ENCODE measurements around the gene TOE1.

Gene TOE1

DNA sequence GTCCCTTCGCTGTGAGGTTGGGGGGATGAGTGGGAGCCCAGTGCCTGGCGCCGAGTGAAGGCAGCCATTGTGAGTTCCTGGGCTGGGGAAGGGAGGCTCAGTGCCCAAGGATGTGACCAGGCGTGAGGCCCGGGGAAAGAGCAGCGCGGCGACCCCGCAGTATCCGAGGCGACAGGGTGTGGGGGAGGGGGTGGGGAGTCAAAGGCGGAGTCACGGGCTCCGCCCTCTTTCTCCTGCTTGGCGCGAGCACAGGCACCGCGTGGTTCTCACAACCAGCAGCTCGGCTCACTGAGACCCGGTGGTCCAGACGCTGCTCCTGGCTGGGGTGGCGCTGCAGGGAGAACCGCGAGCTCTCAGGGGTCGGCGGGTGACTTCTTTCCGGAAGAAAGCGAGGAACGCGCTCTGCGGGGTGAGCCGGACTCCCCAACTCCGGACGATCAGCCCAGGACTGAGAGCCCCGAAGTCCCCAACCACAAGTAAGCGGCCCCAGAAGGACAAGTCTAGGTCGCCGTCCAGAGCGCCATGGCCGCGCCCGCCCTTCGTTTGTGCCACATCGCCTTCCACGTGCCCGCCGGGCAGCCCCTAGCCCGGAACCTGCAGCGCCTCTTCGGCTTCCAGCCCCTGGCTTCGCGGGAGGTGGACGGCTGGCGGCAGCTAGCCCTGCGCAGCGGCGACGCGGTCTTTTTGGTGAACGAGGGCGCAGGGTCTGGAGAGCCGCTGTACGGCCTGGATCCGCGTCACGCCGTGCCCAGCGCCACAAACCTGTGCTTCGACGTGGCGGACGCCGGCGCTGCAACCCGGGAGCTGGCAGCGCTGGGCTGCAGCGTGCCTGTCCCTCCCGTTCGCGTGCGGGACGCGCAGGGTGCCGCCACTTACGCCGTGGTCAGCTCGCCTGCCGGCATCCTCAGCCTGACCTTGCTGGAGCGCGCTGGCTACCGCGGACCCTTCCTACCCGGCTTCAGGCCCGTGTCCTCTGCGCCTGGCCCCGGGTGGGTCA lies 13.0 kb upstream of the TOE1 start, which contains the start of gene HPDL:
TSS of gene HPDL (plus strand) at position 269 of the 997 bp plus-strand sequence. CDS start at position 523, 254 bp downstream.
- Histone ChIP-seq H3K27me3 (ENCODE audit: control insufficient read depth, insufficient read depth, low read length) (no peaks in the 10 kb centered on the region), H3K9ac (ENCODE audit: low read depth, low read length) (peak within 1 kb of the TSS; percentile 38), H3K9me3 (ENCODE audit: control insufficient read depth, insufficient read depth, low read length) (no peaks in the 10 kb centered on the region), H3K4me3 (ENCODE audit: low read depth, low read length) (peak within 1 kb of the TSS; percentile 48), H3K4me1 (ENCODE audit: control insufficient read depth, insufficient read depth, low read length) (peaks cover 40% of the 10 kb centered on the region), H3K36me3 (ENCODE audit: control insufficient read depth, insufficient read depth, low read length) (peaks cover 25% of the 10 kb centered on the region), H3K27ac (ENCODE audit: low read depth, low read length) (no peak within 1 kb of the TSS)

DNA sequence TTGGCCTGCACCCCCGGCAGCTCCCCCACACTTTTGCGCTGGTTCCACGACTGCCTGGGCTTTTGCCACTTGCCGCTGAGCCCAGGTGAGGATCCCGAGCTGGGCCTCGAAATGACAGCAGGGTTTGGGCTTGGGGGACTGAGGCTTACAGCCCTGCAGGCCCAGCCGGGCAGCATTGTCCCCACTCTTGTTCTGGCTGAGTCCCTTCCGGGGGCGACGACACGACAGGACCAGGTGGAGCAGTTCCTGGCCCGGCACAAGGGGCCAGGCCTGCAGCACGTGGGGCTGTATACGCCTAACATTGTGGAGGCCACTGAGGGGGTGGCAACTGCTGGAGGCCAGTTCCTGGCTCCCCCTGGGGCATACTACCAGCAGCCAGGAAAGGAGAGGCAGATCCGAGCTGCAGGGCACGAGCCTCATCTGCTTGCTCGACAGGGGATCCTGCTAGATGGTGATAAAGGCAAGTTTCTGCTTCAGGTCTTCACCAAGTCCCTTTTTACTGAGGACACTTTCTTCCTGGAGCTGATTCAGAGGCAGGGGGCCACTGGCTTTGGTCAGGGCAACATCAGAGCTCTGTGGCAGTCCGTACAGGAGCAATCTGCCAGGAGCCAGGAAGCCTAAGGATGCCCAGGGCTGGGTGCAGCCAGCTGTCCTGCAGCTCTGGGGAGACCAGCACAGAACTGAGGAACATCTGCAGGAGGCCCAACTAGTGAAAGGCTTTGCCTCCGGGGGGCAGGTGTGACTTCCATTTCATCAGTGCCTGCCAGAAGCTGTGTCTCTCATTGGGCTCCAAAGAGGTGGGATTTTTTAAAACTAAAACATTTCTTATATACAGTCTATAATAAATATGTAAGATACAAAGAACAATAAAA lies 12.1 kb upstream of the TOE1 start:
- no peaks in the 10 kb centered on the region for H3K27me3 ChIP-seq (ENCODE audit: control insufficient read depth, insufficient read depth, low read length)
- no peak overlapping the region; the same call in 1 of the 2 replicates for H3K9ac ChIP-seq (ENCODE audit: low read depth, low read length)
- peaks cover 35% of the 10 kb centered on the region for H3K36me3 ChIP-seq (ENCODE audit: control insufficient read depth, insufficient read depth, low read length)
- H3K4me3 ChIP-seq (ENCODE audit: low read depth, low read length) = peak overlapping the region; percentile 48
- H3K9me3 ChIP-seq (ENCODE audit: control insufficient read depth, insufficient read depth, low read length) = no peaks in the 10 kb centered on the region
- H3K27ac ChIP-seq (ENCODE audit: low read depth, low read length) = peak overlapping the region; percentile 14
- peaks cover 33% of the 10 kb centered on the region for H3K4me1 ChIP-seq (ENCODE audit: control insufficient read depth, insufficient read depth, low read length)

DNA sequence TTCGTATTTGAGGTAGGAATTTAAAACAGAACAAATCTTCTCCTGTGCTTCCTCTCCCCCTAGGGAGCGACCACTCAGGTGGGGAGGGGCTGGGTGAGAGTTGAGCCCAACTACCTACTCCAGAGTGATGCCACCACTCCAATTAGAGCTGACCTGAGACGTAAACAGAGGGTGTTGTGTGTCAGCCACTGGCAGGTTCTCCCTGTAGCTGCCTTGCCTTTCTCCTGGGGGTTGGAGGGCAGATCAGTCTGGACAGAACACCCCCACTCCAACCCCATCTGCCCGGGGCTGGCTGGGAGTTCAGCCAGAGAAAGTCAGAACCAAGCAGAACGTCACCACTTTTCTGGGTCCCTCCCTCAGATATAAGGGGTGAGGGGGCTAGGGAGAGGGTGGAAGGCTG lies 11.3 kb upstream of the TOE1 start:
- H3K27ac ChIP-seq (ENCODE audit: low read depth, low read length) = peak overlapping the region; percentile 5
- peaks cover 43% of the 10 kb centered on the region for H3K36me3 ChIP-seq (ENCODE audit: control insufficient read depth, insufficient read depth, low read length)
- peaks cover 33% of the 10 kb centered on the region for H3K4me1 ChIP-seq (ENCODE audit: control insufficient read depth, insufficient read depth, low read length)
- H3K27me3 ChIP-seq (ENCODE audit: control insufficient read depth, insufficient read depth, low read length) = no peaks in the 10 kb centered on the region
- no peaks in the 10 kb centered on the region for H3K9me3 ChIP-seq (ENCODE audit: control insufficient read depth, insufficient read depth, low read length)
- no peak overlapping the region for H3K9ac ChIP-seq (ENCODE audit: low read depth, low read length)
- no peak overlapping the region for H3K4me3 ChIP-seq (ENCODE audit: low read depth, low read length)

DNA sequence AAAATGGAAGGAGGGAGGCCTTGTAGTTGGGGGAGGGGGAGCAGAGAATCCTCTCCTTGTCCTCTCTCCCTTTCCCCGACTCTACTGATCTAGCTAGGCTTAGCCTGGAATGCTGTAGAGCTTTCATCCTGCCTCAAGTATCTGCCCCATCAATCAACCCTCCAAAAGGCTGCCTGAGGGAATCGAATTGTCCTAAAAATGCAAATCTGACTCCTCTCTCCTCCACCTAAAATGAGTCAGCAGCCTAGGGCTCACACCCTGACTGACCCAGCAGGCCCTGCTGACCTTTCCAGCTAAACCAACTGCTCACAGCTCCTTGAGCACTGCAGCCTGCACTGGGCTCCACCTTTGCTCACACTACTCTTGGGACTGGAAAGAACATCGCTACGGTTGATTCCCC lies 10.5 kb upstream of the TOE1 start:
- H3K27me3 ChIP-seq (ENCODE audit: control insufficient read depth, insufficient read depth, low read length) = no peaks in the 10 kb centered on the region
- H3K4me3 ChIP-seq (ENCODE audit: low read depth, low read length) = no peak overlapping the region
- H3K4me1 ChIP-seq (ENCODE audit: control insufficient read depth, insufficient read depth, low read length) = peaks cover 33% of the 10 kb centered on the region
- peaks cover 51% of the 10 kb centered on the region for H3K36me3 ChIP-seq (ENCODE audit: control insufficient read depth, insufficient read depth, low read length)
- H3K9ac ChIP-seq (ENCODE audit: low read depth, low read length) = no peak overlapping the region
- H3K27ac ChIP-seq (ENCODE audit: low read depth, low read length) = peak overlapping the region; percentile 65
- no peaks in the 10 kb centered on the region for H3K9me3 ChIP-seq (ENCODE audit: control insufficient read depth, insufficient read depth, low read length)

DNA sequence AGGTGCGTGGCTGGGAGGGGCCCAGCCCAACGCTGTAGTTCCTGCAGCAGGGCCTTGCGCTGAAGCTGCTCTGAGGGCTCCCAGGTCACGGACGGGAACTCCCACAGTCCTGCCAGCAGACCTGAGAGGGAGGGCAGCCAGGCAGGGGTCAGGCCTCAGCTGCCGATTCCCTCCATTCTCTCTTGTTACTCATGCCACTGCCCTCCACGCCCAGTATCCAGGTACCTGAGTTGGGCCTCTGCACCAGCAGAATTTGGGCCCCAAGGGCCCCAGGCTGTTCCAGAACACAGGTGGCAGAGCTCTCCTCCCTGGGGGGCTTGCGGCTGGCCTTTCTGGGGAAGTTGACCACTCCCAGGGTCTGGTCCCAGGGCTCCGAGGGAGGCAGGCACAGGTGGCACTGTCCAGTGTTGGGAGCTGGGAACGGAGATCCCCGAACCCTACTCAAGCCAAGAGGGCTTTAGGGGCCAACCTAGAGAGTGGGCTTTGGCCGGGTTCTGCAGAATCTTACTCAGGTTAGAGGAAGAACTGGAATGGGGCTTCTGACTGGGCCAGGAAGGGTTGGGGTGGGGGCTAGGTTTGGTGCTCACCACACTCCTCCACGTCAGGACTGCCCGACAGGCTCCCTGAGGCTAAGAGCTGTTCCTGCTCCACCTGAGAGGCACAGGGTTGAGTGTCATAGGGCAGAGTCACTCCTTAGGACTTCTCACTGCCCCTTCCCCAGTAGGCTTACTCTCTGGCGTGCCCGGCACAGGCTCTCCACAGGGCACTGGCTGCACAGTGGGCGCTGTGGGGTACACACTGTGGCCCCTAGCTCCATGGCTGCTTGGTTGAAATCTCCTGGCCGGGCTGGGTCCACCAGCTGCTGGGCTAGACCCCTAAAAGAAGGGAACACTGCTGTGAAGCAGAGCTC lies 8.3 kb upstream of the TOE1 start:
- H3K36me3 ChIP-seq (ENCODE audit: control insufficient read depth, insufficient read depth, low read length) = peaks cover 52% of the 10 kb centered on the region
- no peak overlapping the region for H3K4me3 ChIP-seq (ENCODE audit: low read depth, low read length)
- H3K9me3 ChIP-seq (ENCODE audit: control insufficient read depth, insufficient read depth, low read length) = no peaks in the 10 kb centered on the region
- H3K4me1 ChIP-seq (ENCODE audit: control insufficient read depth, insufficient read depth, low read length) = peaks cover 28% of the 10 kb centered on the region
- no peak overlapping the region for H3K27ac ChIP-seq (ENCODE audit: low read depth, low read length)
- H3K9ac ChIP-seq (ENCODE audit: low read depth, low read length) = no peak overlapping the region
- no peaks in the 10 kb centered on the region for H3K27me3 ChIP-seq (ENCODE audit: control insufficient read depth, insufficient read depth, low read length)

GRCh38 chr1:45332346-45332720 lies 7.6 kb upstream of the TOE1 start:
- no peak overlapping the region for H3K9ac ChIP-seq (ENCODE audit: low read depth, low read length)
- no peak overlapping the region for H3K27ac ChIP-seq (ENCODE audit: low read depth, low read length)

GRCh38 chr1:45334308-45335245 lies 5.4 kb upstream of the TOE1 start:
- Histone ChIP-seq H3K36me3 (ENCODE audit: control insufficient read depth, insufficient read depth, low read length) (peaks cover 49% of the 10 kb centered on the region), H3K4me3 (ENCODE audit: low read depth, low read length) (no peak overlapping the region), H3K27me3 (ENCODE audit: control insufficient read depth, insufficient read depth, low read length) (no peaks in the 10 kb centered on the region), H3K9ac (ENCODE audit: low read depth, low read length) (no peak overlapping the region), H3K27ac (ENCODE audit: low read depth, low read length) (no peak overlapping the region), H3K9me3 (ENCODE audit: control insufficient read depth, insufficient read depth, low read length) (no peaks in the 10 kb centered on the region), H3K4me1 (ENCODE audit: control insufficient read depth, insufficient read depth, low read length) (peaks cover 4% of the 10 kb centered on the region)

More at GRCh38 chr1:45332346-45332720, 7.6 kb upstream of the TOE1 start:
- Histone ChIP-seq H3K27me3 (ENCODE audit: control insufficient read depth, insufficient read depth, low read length) (no peaks in the 10 kb centered on the region), H3K36me3 (ENCODE audit: control insufficient read depth, insufficient read depth, low read length) (peaks cover 52% of the 10 kb centered on the region), H3K4me1 (ENCODE audit: control insufficient read depth, insufficient read depth, low read length) (peaks cover 22% of the 10 kb centered on the region), H3K4me3 (ENCODE audit: low read depth, low read length) (no peak overlapping the region), H3K9me3 (ENCODE audit: control insufficient read depth, insufficient read depth, low read length) (no peaks in the 10 kb centered on the region)

DNA sequence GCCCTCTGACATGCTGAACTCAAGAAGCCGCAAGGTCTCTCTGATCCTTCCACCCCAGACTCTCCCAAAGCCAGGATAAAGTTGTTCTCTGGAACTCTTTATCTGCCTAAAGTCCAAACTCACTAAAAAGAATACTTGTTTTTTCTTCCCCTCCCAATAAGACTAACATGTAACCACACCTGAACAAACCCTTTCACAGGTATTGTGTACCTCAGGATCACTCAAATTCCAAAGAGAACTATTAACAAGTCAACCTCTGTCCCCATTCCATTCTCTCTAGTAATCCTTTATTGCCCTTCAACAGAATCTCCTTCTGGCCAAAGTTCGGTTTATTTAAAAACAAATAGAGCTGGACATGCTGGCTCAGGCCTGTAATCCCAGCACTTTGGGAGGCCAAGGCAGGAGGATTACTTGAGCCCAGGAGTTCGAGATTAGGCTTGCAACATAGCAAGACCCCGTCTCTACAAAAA lies 4.1 kb upstream of the TOE1 start:
- Histone ChIP-seq H3K27me3 (ENCODE audit: control insufficient read depth, insufficient read depth, low read length) (no peaks in the 10 kb centered on the region), H3K27ac (ENCODE audit: low read depth, low read length) (peak overlapping the region; percentile 43), H3K36me3 (ENCODE audit: control insufficient read depth, insufficient read depth, low read length) (peaks cover 41% of the 10 kb centered on the region), H3K9me3 (ENCODE audit: control insufficient read depth, insufficient read depth, low read length) (no peaks in the 10 kb centered on the region), H3K4me3 (ENCODE audit: low read depth, low read length) (no peak overlapping the region), H3K4me1 (ENCODE audit: control insufficient read depth, insufficient read depth, low read length) (peaks cover 5% of the 10 kb centered on the region), H3K9ac (ENCODE audit: low read depth, low read length) (no peak overlapping the region)

- H3K9ac ChIP-seq (ENCODE audit: low read depth, low read length) = no peak overlapping the region
- no peaks in the 10 kb centered on the region for H3K27me3 ChIP-seq (ENCODE audit: control insufficient read depth, insufficient read depth, low read length)
- H3K36me3 ChIP-seq (ENCODE audit: control insufficient read depth, insufficient read depth, low read length) = peaks cover 41% of the 10 kb centered on the region
- peaks cover 8% of the 10 kb centered on the region for H3K4me1 ChIP-seq (ENCODE audit: control insufficient read depth, insufficient read depth, low read length)
- H3K4me3 ChIP-seq (ENCODE audit: low read depth, low read length) = no peak overlapping the region
- H3K27ac ChIP-seq (ENCODE audit: low read depth, low read length) = no peak overlapping the region
- H3K9me3 ChIP-seq (ENCODE audit: control insufficient read depth, insufficient read depth, low read length) = no peaks in the 10 kb centered on the region
Measured at GRCh38 chr1:45337630-45338325, 2.2 kb upstream of the TOE1 start.

Measured in HUES48 (cell line).